ENCODE measurements around the gene PACS2.

DNA sequence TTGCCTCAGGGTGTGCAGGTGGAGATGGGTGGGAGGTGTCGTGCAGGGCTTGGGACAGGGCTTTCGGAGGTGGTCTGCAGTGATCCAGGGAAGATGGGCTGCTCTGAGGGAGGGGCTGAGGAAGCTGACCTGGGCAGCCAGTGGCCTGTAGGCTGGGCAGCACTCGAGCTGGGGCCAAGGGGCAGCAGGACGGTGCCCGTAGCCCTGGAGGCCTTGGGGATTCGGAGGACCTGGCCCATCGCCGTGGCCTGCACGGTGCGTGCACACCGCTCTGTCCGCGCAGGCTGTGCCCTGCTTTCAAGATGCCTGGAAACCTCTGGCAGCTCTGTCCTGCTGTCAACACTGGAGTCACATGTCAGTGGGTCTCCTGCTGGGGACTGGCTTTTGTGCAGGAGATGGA lies 9.1 kb downstream of the PACS2 start:
- TF ChIP-seq CTCF (conservative IDR thresholded peaks at IDR 0.05; ENCODE audit: low read length), result no peak
- TF ChIP-seq EZH2phosphoT487 (IDR thresholded peaks at IDR 0.05; ENCODE audit: borderline replicate concordance), result no peak
